Measurements from ENCODE around the gene CEP68. TPM values are rescaled to one million over a fixed set of nuclear protein-coding genes. Genes with fewer than 3 reads are reported as not detected.
"Not testable (repeated sequence)": the region's sequence is repeated elsewhere in the genome, so short reads cannot be mapped to it uniquely, and the experiment has no call there.

Gene CEP68
- total RNA-seq, 1 experiment from 2014 or later: 9.6 TPM

GRCh38 chr2:65103013-65103715 lies 46.9 kb downstream of the CEP68 start:
- in situ Hi-C loops (cut with HindIII; ENCODE audit: low pct_unique_long_range_greater_than_20kb, low sequenced_read_pairs): no loop called here
- no peak for DNase-seq (ENCODE audit: low read depth)

- in situ Hi-C loops (cut with HindIII; ENCODE audit: low pct_unique_long_range_greater_than_20kb, low sequenced_read_pairs): no loop called here
- DNase-seq (ENCODE audit: low read depth): no peak
Observed at GRCh38 chr2:65107530-65107929, 51.3 kb downstream of the CEP68 start.

- in situ Hi-C loops (cut with HindIII; ENCODE audit: low pct_unique_long_range_greater_than_20kb, low sequenced_read_pairs): no loop called here
- no peak for DNase-seq (ENCODE audit: low read depth)
Observed at GRCh38 chr2:65108780-65109179, 52.6 kb downstream of the CEP68 start.

- in situ Hi-C loops (cut with HindIII; ENCODE audit: low pct_unique_long_range_greater_than_20kb, low sequenced_read_pairs): no loop called here
- no peak for DNase-seq (ENCODE audit: low read depth)
Observed at GRCh38 chr2:65112633-65113032, 56.4 kb downstream of the CEP68 start.

- DNase-seq (ENCODE audit: low read depth): no peak
- in situ Hi-C loops (cut with HindIII; ENCODE audit: low pct_unique_long_range_greater_than_20kb, low sequenced_read_pairs): no loop called here
Observed at GRCh38 chr2:65113229-65113628, 57.0 kb downstream of the CEP68 start.

- in situ Hi-C loops (cut with HindIII; ENCODE audit: low pct_unique_long_range_greater_than_20kb, low sequenced_read_pairs): no loop called here
- DNase-seq (ENCODE audit: low read depth): no peak
Observed at GRCh38 chr2:65113816-65114215, 57.6 kb downstream of the CEP68 start.

GRCh38 chr2:65114921-65115320 lies 58.7 kb downstream of the CEP68 start:
- DNase-seq (ENCODE audit: low read depth): no peak
- in situ Hi-C loops (cut with HindIII; ENCODE audit: low pct_unique_long_range_greater_than_20kb, low sequenced_read_pairs): no loop called here

- in situ Hi-C loops (cut with HindIII; ENCODE audit: low pct_unique_long_range_greater_than_20kb, low sequenced_read_pairs): no loop called here
- no peak for DNase-seq (ENCODE audit: low read depth)
Observed at GRCh38 chr2:65116645-65117044, 60.4 kb downstream of the CEP68 start.

GRCh38 chr2:65120990-65121693 lies 64.9 kb downstream of the CEP68 start:
- in situ Hi-C loops (cut with HindIII; ENCODE audit: low pct_unique_long_range_greater_than_20kb, low sequenced_read_pairs): no loop called here
- no peak for DNase-seq (ENCODE audit: low read depth)

GRCh38 chr2:65122313-65122712 lies 66.1 kb downstream of the CEP68 start:
- DNase-seq (ENCODE audit: low read depth): no peak
- in situ Hi-C loops (cut with HindIII; ENCODE audit: low pct_unique_long_range_greater_than_20kb, low sequenced_read_pairs): no loop called here

GRCh38 chr2:65125457-65125856 lies 69.2 kb downstream of the CEP68 start:
- in situ Hi-C loops (cut with HindIII; ENCODE audit: low pct_unique_long_range_greater_than_20kb, low sequenced_read_pairs); DNase-seq (ENCODE audit: low read depth): not testable (repeated sequence)

- peak; percentile 12 for DNase-seq (ENCODE audit: low read depth)
- in situ Hi-C loops (cut with HindIII; ENCODE audit: low pct_unique_long_range_greater_than_20kb, low sequenced_read_pairs): no loop called here
Observed at GRCh38 chr2:65128297-65129190, 72.3 kb downstream of the CEP68 start.

- DNase-seq (ENCODE audit: low read depth): no peak
- in situ Hi-C loops (cut with HindIII; ENCODE audit: low pct_unique_long_range_greater_than_20kb, low sequenced_read_pairs): no loop called here
Observed at GRCh38 chr2:65129286-65129825, 73.1 kb downstream of the CEP68 start.

- DNase-seq (ENCODE audit: low read depth): peak; percentile 98
- in situ Hi-C loops (cut with HindIII; ENCODE audit: low pct_unique_long_range_greater_than_20kb, low sequenced_read_pairs): no loop called here
Observed at GRCh38 chr2:65129826-65130663, 73.8 kb downstream of the CEP68 start, which contains the start of gene RAB1A. Gene RAB1A (minus strand): TSS chr2:65130106. CDS start chr2:65129915, 191 bp downstream.

GRCh38 chr2:65130664-65131175 lies 74.5 kb downstream of the CEP68 start:
- in situ Hi-C loops (cut with HindIII; ENCODE audit: low pct_unique_long_range_greater_than_20kb, low sequenced_read_pairs): no loop called here
- peak; percentile 76 for DNase-seq (ENCODE audit: low read depth)

GRCh38 chr2:65132930-65133329 lies 76.7 kb downstream of the CEP68 start:
- in situ Hi-C loops (cut with HindIII; ENCODE audit: low pct_unique_long_range_greater_than_20kb, low sequenced_read_pairs); DNase-seq (ENCODE audit: low read depth): not testable (repeated sequence)

- DNase-seq (ENCODE audit: low read depth): no peak
- in situ Hi-C loops (cut with HindIII; ENCODE audit: low pct_unique_long_range_greater_than_20kb, low sequenced_read_pairs): no loop called here
Observed at GRCh38 chr2:65133626-65134025, 77.4 kb downstream of the CEP68 start.
